ENCODE measurements around the gene RPRD1B.

DNA sequence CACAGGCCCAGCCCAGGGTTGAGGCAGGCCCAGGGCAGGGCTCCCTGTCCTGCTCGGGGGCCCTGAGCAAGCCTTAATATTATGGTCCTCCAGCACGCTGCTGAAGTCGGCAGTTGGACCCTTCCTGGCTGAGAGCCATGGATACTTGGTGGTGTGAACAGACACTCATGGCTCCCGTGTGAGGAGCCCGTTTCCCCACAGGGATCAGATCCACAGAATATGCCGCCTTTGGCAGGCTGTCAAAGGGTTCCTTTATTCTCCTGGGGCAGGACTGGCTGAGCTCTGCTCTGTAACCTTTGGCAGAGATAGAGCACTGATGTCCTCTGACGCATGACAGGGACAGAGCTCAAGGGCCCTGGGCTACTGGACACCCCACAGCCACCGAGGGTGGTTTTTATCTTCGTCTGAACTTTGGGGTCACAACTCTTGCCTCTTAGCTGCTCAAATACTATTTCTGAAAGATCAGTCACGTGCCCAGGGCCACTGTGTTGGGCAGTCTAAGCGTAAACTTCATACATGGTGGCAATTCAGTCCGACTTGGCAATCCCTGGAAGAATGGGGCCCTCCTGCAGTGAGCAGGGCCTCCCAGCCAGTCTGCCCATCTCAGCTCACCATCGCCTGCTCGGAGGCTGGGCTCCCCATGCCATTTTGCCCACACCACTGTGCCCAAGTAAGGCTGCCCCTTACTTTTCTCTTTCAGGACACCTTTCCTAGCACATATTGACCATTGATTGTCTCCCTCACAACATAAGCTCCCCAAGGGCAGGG, 49.3 kb upstream of the RPRD1B start:
- TF ChIP-seq, protein P1, sequence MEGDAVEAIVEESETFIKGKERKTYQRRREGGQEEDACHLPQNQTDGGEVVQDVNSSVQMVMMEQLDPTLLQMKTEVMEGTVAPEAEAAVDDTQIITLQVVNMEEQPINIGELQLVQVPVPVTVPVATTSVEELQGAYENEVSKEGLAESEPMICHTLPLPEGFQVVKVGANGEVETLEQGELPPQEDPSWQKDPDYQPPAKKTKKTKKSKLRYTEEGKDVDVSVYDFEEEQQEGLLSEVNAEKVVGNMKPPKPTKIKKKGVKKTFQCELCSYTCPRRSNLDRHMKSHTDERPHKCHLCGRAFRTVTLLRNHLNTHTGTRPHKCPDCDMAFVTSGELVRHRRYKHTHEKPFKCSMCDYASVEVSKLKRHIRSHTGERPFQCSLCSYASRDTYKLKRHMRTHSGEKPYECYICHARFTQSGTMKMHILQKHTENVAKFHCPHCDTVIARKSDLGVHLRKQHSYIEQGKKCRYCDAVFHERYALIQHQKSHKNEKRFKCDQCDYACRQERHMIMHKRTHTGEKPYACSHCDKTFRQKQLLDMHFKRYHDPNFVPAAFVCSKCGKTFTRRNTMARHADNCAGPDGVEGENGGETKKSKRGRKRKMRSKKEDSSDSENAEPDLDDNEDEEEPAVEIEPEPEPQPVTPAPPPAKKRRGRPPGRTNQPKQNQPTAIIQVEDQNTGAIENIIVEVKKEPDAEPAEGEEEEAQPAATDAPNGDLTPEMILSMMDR (IDR thresholded peaks at IDR 0.05) = no peak
- TF ChIP-seq EZH2phosphoT487 (IDR thresholded peaks at IDR 0.05) (no peak), EZH2 (IDR thresholded peaks at IDR 0.05) (no peak)
